GM12874 (cell line): ENCODE data around the gene USP46.

Experiments
- CTCF ChIP-seq: IDR thresholded peaks from 2 replicates; pipeline ENCODE4 v1.5.1; 2011; ENCODE audit warnings: low read depth, mild to moderate bottlenecking, control low read depth, low read length, moderate library complexity; ENCODE audit not compliant: insufficient read depth

USP46 gene

GRCh38 chr4:52657292-52657617 is 1.8 kb downstream of the USP46 start:
- TF ChIP-seq CTCF = no peak

- no peak for TF ChIP-seq CTCF
Measured at GRCh38 chr4:52655506-52655905, 3.6 kb downstream of the USP46 start.

GRCh38 chr4:52651996-52652672 is 7.0 kb downstream of the USP46 start:
- TF ChIP-seq CTCF = no peak

- TF ChIP-seq CTCF = no peak
Measured at GRCh38 chr4:52648836-52649235, 10.3 kb downstream of the USP46 start.

GRCh38 chr4:52646741-52647140 is 12.4 kb downstream of the USP46 start:
- no peak for TF ChIP-seq CTCF

GRCh38 chr4:52646096-52646495 is 13.0 kb downstream of the USP46 start:
- no peak for TF ChIP-seq CTCF

GRCh38 chr4:52645300-52645699 is 13.8 kb downstream of the USP46 start:
- TF ChIP-seq CTCF = no peak

- no peak for TF ChIP-seq CTCF
Measured at GRCh38 chr4:52643785-52644244, 15.3 kb downstream of the USP46 start.
